NK-92 (cell line): ENCODE results near the gene SF1.
"Not testable (repeated sequence)": the region's sequence is repeated elsewhere in the genome, so short reads cannot be mapped to it uniquely, and the experiment has no call there.

ENCODE experiments used
- DNase-seq: peaks from one replicate; lab custom pipeline; 2025; ENCODE audit not compliant: unreplicated experiment; lab: John Stamatoyannopoulos, UW

SF1 gene

GRCh38 chr11:64778473-64779298, at the start of gene SF1:
Gene SF1, minus strand, starts transcription at chr11:64778542. Its CDS starts 150 bp downstream, at chr11:64778392.
- DNase-seq, result peak; percentile 99

- DNase-seq, result no peak
Observed at GRCh38 chr11:64827451-64827839, 49.1 kb upstream of the SF1 start.

- no peak for DNase-seq
Observed at GRCh38 chr11:64826578-64827450, 48.5 kb upstream of the SF1 start.

- no peak for DNase-seq
Observed at GRCh38 chr11:64826062-64826461, 47.7 kb upstream of the SF1 start.

GRCh38 chr11:64823568-64824119, 45.3 kb upstream of the SF1 start:
- DNase-seq, result no peak

GRCh38 chr11:64817476-64817875, 39.1 kb upstream of the SF1 start:
- no peak for DNase-seq

- DNase-seq, result not testable (repeated sequence)
Observed at GRCh38 chr11:64815433-64815832, 37.1 kb upstream of the SF1 start.

- no peak for DNase-seq
Observed at GRCh38 chr11:64814712-64815187, 36.4 kb upstream of the SF1 start.

GRCh38 chr11:64813826-64814225, 35.5 kb upstream of the SF1 start:
- DNase-seq, result no peak

GRCh38 chr11:64810891-64811272, 32.5 kb upstream of the SF1 start:
- no peak for DNase-seq

- no peak for DNase-seq
Observed at GRCh38 chr11:64810271-64810890, 32.0 kb upstream of the SF1 start, which contains the start of gene MEN1. Gene MEN1, minus strand, starts transcription at chr11:64810551. Its CDS starts 442 bp downstream, at chr11:64810109.

- no peak for DNase-seq
Observed at GRCh38 chr11:64809781-64810241, 31.5 kb upstream of the SF1 start.

GRCh38 chr11:64805481-64805880, 27.1 kb upstream of the SF1 start:
- DNase-seq, result no peak

GRCh38 chr11:64804346-64805210, 26.2 kb upstream of the SF1 start:
- DNase-seq, result no peak

- no peak for DNase-seq
Observed at GRCh38 chr11:64803846-64804345, 25.6 kb upstream of the SF1 start.

- no peak for DNase-seq
Observed at GRCh38 chr11:64803158-64803845, 25.0 kb upstream of the SF1 start, which contains the start of gene MAP4K2. Gene MAP4K2, minus strand, starts transcription at chr11:64803214. Its CDS starts 65 bp downstream, at chr11:64803149.

- DNase-seq, result no peak
Observed at GRCh38 chr11:64802370-64803157, 24.2 kb upstream of the SF1 start.
